Erythroblast (primary cell): ENCODE measurements around the gene WRNIP1.

ENCODE experiments used
- DNase-seq, 2 experiments: peaks; one replicate each; lab custom pipeline; 2025; lab: John Stamatoyannopoulos, UW
- GATA1 ChIP-seq: IDR thresholded peaks from 2 replicates; pipeline ENCODE4 v1.6.1; 2011; ENCODE audit warnings: low read depth, mild to moderate bottlenecking, control low read depth, low read length, moderate library complexity
- POLR2A ChIP-seq: IDR thresholded peaks from 2 replicates; pipeline ENCODE4 v1.6.1; 2011; ENCODE audit warnings: mild to moderate bottlenecking, low read length

Gene WRNIP1

GRCh38 chr6:2805031-2805430, 39.8 kb downstream of the WRNIP1 start:
- TF ChIP-seq POLR2A (no peak), GATA1 (no peak)

GRCh38 chr6:2806644-2807043, 41.5 kb downstream of the WRNIP1 start:
- TF ChIP-seq GATA1 (no peak), POLR2A (no peak)
- no peak for DNase-seq

More at GRCh38 chr6:2805031-2805430, 39.8 kb downstream of the WRNIP1 start:
- no peak for DNase-seq

GRCh38 chr6:2807342-2808090, 42.3 kb downstream of the WRNIP1 start:
- TF ChIP-seq GATA1: no peak
- TF ChIP-seq POLR2A: no peak
- no peak for DNase-seq

GRCh38 chr6:2809015-2809414, 43.8 kb downstream of the WRNIP1 start:
- TF ChIP-seq GATA1 (no peak), POLR2A (no peak)

GRCh38 chr6:2810092-2810671, 45.0 kb downstream of the WRNIP1 start:
- TF ChIP-seq POLR2A (no peak), GATA1 (no peak)
- no peak for DNase-seq

More at GRCh38 chr6:2809015-2809414, 43.8 kb downstream of the WRNIP1 start:
- no peak for DNase-seq

GRCh38 chr6:2812695-2813094, 47.5 kb downstream of the WRNIP1 start:
- TF ChIP-seq GATA1: no peak
- no peak for TF ChIP-seq POLR2A
- no peak for DNase-seq

- TF ChIP-seq GATA1 (no peak), POLR2A (no peak)
Observed at GRCh38 chr6:2816158-2816557, 51.0 kb downstream of the WRNIP1 start.

GRCh38 chr6:2817903-2818443, 52.8 kb downstream of the WRNIP1 start:
- DNase-seq: no peak
- TF ChIP-seq POLR2A (no peak), GATA1 (no peak)

More at GRCh38 chr6:2816158-2816557, 51.0 kb downstream of the WRNIP1 start:
- DNase-seq: peak in 1 of 2 experiments; percentile 13

GRCh38 chr6:2818593-2818992, 53.4 kb downstream of the WRNIP1 start:
- no peak for DNase-seq
- no peak for TF ChIP-seq GATA1
- TF ChIP-seq POLR2A: no peak

GRCh38 chr6:2819115-2819514, 53.9 kb downstream of the WRNIP1 start:
- no peak for DNase-seq
- no peak for TF ChIP-seq GATA1
- TF ChIP-seq POLR2A: no peak

- no peak for TF ChIP-seq GATA1
- DNase-seq: no peak
Observed at GRCh38 chr6:2819978-2820377, 54.8 kb downstream of the WRNIP1 start.

- no peak for DNase-seq
- no peak for TF ChIP-seq GATA1
- TF ChIP-seq POLR2A: no peak
Observed at GRCh38 chr6:2820415-2820814, 55.2 kb downstream of the WRNIP1 start.

- no peak for TF ChIP-seq POLR2A
- TF ChIP-seq GATA1: no peak
- no peak for DNase-seq
Observed at GRCh38 chr6:2821554-2821953, 56.4 kb downstream of the WRNIP1 start.
